NT2/D1 (cell line): ENCODE results near the gene KLHL18.

Source experiments
- SUZ12 ChIP-seq: IDR thresholded peaks from 2 replicates; pipeline ENCODE4 v1.6.1; 2011; ENCODE audit not compliant: insufficient read length, insufficient read depth; ENCODE audit errors: extremely low read depth
- YY1 ChIP-seq: IDR thresholded peaks from 2 replicates; pipeline ENCODE4 v1.6.1; 2011; ENCODE audit not compliant: insufficient read length, insufficient read depth
- ZNF274 ChIP-seq: IDR thresholded peaks from 2 replicates; pipeline ENCODE4 v1.6.1; 2011; ENCODE audit warnings: mild to moderate bottlenecking, low read depth, low read length

DNA sequence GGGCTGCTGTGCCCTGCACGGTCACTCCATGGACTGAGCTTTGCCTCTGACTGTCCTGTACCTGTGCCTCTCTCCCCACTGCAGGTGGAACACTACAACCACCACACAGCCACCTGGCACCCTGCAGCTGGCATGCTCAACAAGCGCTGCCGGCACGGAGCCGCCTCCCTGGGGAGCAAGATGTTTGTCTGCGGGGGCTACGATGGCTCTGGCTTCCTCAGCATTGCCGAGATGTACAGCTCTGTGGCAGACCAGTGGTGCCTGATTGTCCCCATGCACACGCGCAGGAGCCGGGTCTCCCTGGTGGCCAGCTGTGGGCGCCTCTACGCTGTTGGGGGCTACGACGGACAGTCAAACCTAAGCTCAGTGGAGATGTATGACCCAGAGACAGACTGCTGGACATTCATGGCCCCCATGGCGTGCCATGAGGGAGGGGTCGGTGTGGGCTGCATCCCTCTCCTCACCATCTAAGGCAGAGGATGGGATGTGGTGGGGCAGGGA is 60.8 kb downstream of the KLHL18 start:
- TF ChIP-seq YY1 = no peak
- TF ChIP-seq ZNF274 = no peak
- no peak for TF ChIP-seq SUZ12
